Endothelial cell of umbilical vein (primary cell): ENCODE results near the gene CAPN8. TPM values are rescaled to one million over a fixed set of nuclear protein-coding genes. Genes with fewer than 3 reads are reported as not detected.

Experiments
- BruUV-seq: library from RNA; stranded (reverse); fragments of 400-500 nt; replicated peaks from 2 replicates; lab custom pipeline; 2021; lab: Mats Ljungman, UMichigan
- CTCF ChIA-PET: fragments of 300-600, 350-600 bp; sonication (Branson Sonifier 250); formaldehyde crosslinking; loops from one replicate; lab custom pipeline; 2021; ENCODE audit warnings: antibody characterized with exemption, inconsistent platforms; lab: Charles Lee
- POLR2A ChIA-PET: fragments of 300-600, 350-600 bp; sonication (Branson Sonifier 250); formaldehyde crosslinking; loops from one replicate; lab custom pipeline; 2021; ENCODE audit warnings: antibody characterized with exemption, inconsistent platforms; lab: Charles Lee
- DNase-seq: peaks from one replicate; pipeline ENCODE4 v3.0.0-alpha.2; 2011; ENCODE audit warnings: low read depth, low spot score
- FAIRE-seq: peaks from 2 replicates; lab custom pipeline; 2011; peaks lifted over from hg19 to GRCh38; lab: Jason Lieb, UNC
- H2AFZ ChIP-seq: 2 replicates; pipeline ENCODE4 v1.6.0; 2012; ENCODE audit warnings: low read depth, low read length, control low read depth, inconsistent platforms
- H3K27ac ChIP-seq: 2 replicates; pipeline ENCODE4 v1.5.1; 2011; ENCODE audit warnings: low read depth, mild to moderate bottlenecking, control low read depth, low read length, moderate library complexity; ENCODE audit not compliant: insufficient read depth
- H3K27me3 ChIP-seq, 2 experiments: 2 replicates each; pipeline versions ENCODE4 v1.6.0 to v1.6.1; 2011; ENCODE audit warnings: low read length in 2 of 2, mixed read lengths in 1 of 2; ENCODE audit not compliant: control insufficient read depth in 2 of 2, insufficient read depth in 2 of 2
- H3K36me3 ChIP-seq, 2 experiments: 2 replicates in 1 of 2; 3 replicates in 1 of 2; pipeline ENCODE4 v1.5.1; 2011; ENCODE audit warnings: low read length in 2 of 2, mild to moderate bottlenecking in 1 of 2, moderate library complexity in 1 of 2; ENCODE audit not compliant: control insufficient read depth in 2 of 2, insufficient read depth in 2 of 2; ENCODE audit errors: extremely low read depth in 1 of 2
- H3K4me1 ChIP-seq: 3 replicates; pipeline ENCODE4 v1.5.1; 2011; ENCODE audit warnings: mild to moderate bottlenecking, low read length; ENCODE audit not compliant: control insufficient read depth, insufficient read depth; ENCODE audit errors: extremely low read depth
- H3K4me2 ChIP-seq: 2 replicates; pipeline ENCODE4 v1.6.1; 2011; ENCODE audit warnings: low read length, control low read depth, mixed read lengths; ENCODE audit not compliant: insufficient read depth
- H3K4me3 ChIP-seq, 3 experiments: fragments of 200-600 bp in 1 of 3; sonication (generic), shearing (Covaris generic) in 1 of 3; replicated peaks in 1 of 3; 2 replicates each; pipeline ENCODE4 v1.5.1; 2011 to 2016; ENCODE audit warnings: control low read depth in 3 of 3, low read length in 3 of 3, mild to moderate bottlenecking in 2 of 3, inconsistent platforms in 1 of 3, low read depth in 1 of 3, moderate library complexity in 1 of 3; ENCODE audit not compliant: insufficient read depth in 1 of 3
- H3K79me2 ChIP-seq: 2 replicates; pipeline ENCODE4 v1.6.0; 2012; ENCODE audit warnings: low read length, inconsistent platforms; ENCODE audit not compliant: control insufficient read depth, insufficient read depth
- H3K9ac ChIP-seq: replicated peaks from 2 replicates; pipeline ENCODE3; 2011; ENCODE audit warnings: low read length, control low read depth; ENCODE audit not compliant: insufficient read depth; ENCODE audit errors: extremely low read depth
- H3K9me1 ChIP-seq: replicated peaks from 3 replicates; pipeline ENCODE4 v1.6.0; 2011; ENCODE audit warnings: mild to moderate bottlenecking, low read length; ENCODE audit not compliant: control insufficient read depth, insufficient read depth; ENCODE audit errors: extremely low read depth
- H3K9me3 ChIP-seq: replicated peaks from 2 replicates; pipeline ENCODE4 v1.5.1; 2012; ENCODE audit warnings: low read length, inconsistent platforms; ENCODE audit not compliant: control insufficient read depth, insufficient read depth
- H4K20me1 ChIP-seq: replicated peaks from 2 replicates; pipeline ENCODE3; 2011; ENCODE audit warnings: mild to moderate bottlenecking, low read length; ENCODE audit not compliant: control insufficient read depth, insufficient read depth; ENCODE audit errors: extremely low read depth
- EZH2 ChIP-seq: IDR thresholded peaks from 2 replicates; pipeline ENCODE4 v1.6.1; 2012; ENCODE audit warnings: borderline replicate concordance, low read depth, mild to moderate bottlenecking, moderate library complexity, low read length, inconsistent platforms; ENCODE audit not compliant: severe bottlenecking
- FOS ChIP-seq: IDR thresholded peaks from 2 replicates; pipeline ENCODE4 v1.6.1; 2011; ENCODE audit warnings: mild to moderate bottlenecking, low read length, moderate library complexity, borderline replicate concordance; ENCODE audit not compliant: insufficient read depth
- GATA2 ChIP-seq: IDR thresholded peaks from 2 replicates; pipeline ENCODE4 v1.7.0; 2011; ENCODE audit warnings: low read depth, mild to moderate bottlenecking, moderate library complexity, mixed read lengths, low read length; ENCODE audit not compliant: insufficient read length, insufficient read depth
- JUN ChIP-seq: IDR thresholded peaks from 2 replicates; pipeline ENCODE4 v1.6.1; 2011; ENCODE audit warnings: borderline replicate concordance, low read depth; ENCODE audit not compliant: insufficient read length, insufficient read depth
- MYC ChIP-seq: IDR thresholded peaks from one replicate; pipeline ENCODE4 v1.6.1; 2011; ENCODE audit warnings: mild to moderate bottlenecking, low read depth, low read length
- POLR2A ChIP-seq: IDR thresholded peaks from 2 replicates; pipeline ENCODE4 v1.6.1; 2012; ENCODE audit warnings: low read depth, mild to moderate bottlenecking, control low read depth, low read length
- POLR2AphosphoS5 ChIP-seq: IDR thresholded peaks from 2 replicates; pipeline ENCODE4 v1.6.1; 2012; ENCODE audit warnings: low read depth, mild to moderate bottlenecking, control low read depth, low read length, moderate library complexity; ENCODE audit not compliant: insufficient read depth
- dilution Hi-C: fragments of 300-500 bp; cut with MboI; formaldehyde crosslinking; loops from one replicate; pipeline ENCODE4 v1.15.0; 2019; ENCODE audit warnings: low sequenced_read_pairs; ENCODE audit not compliant: extremely low pct_ligation_motif_present
- intact Hi-C: fragments of 100-400 bp; cut with micrococcal nuclease; formaldehyde crosslinking; loops from one replicate; pipeline ENCODE4 v1.10.0; 2022
- polyA plus RNA-seq, 4 experiments: library from polyadenylated mRNA; depleted of rRNA in 3 of 4; stranded (reverse) in 3 of 4; unstranded in 1 of 4; fragments of >200 nt; gene quantifications; 2 replicates each; pipeline versions ENCODE4 v1.2.1 to v1.2.3, GENCODE V29; 2011 to 2012; ENCODE audit warnings: missing spikeins in 1 of 4
- total RNA-seq: library from RNA; stranded (reverse); gene quantifications from 2 replicates; pipeline ENCODE4 v1.2.3, GENCODE V29; 2021
- TF ChIP-seq, protein P1 (sequence below), 2 donors: IDR thresholded peaks; 1 replicate in 1 of 2; 2 replicates in 1 of 2; pipeline ENCODE4 v1.5.1; 2011; ENCODE audit warnings: low read length in 2 of 2, mild to moderate bottlenecking in 2 of 2, moderate library complexity in 2 of 2, control low read depth in 1 of 2, inconsistent platforms in 1 of 2, low read depth in 1 of 2; ENCODE audit not compliant: insufficient read depth in 1 of 2; ENCODE audit errors: extremely low read depth in 1 of 2
- TF ChIP-seq, protein P2 (sequence below): IDR thresholded peaks from 2 replicates; pipeline ENCODE4 v1.6.1; 2011; ENCODE audit not compliant: insufficient read depth, insufficient read length

Gene CAPN8
- total and polyA plus RNA-seq, 2 donors (not counting 3 experiments of a cell fraction or from before 2014, with no cell fraction given), result not detected

DNA sequence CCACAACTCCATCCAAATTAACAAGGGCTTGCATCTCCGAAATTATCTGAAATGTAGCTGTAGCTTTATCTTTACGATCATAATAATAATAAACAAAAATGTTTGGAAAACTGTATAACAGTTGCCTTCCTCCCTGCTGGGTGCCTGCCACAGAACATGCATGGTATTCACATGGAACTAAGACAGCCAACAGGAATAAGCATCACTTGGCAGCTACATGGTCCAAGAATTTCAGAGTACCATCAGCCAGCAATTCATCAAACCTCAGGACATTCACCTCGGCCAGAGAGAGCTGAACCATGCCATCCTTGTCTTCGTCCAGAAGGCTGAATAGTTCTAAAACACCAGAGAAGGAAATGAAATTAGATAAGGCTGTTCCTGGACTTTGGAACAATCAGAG, 122.7 kb downstream of the CAPN8 start:
- Histone ChIP-seq H3K27me3 (no peaks in the 10 kb centered on the region), H3K36me3 (no peaks in the 10 kb centered on the region), H3K4me1 (no peaks in the 10 kb centered on the region), H3K4me3 (no peak overlapping the region), H3K27ac (no peak overlapping the region), H3K79me2 (no peaks in the 10 kb centered on the region), H3K4me2 (no peak overlapping the region), H2AFZ (no peak overlapping the region), H4K20me1 (no peaks in the 10 kb centered on the region), H3K9me1 (no peaks in the 10 kb centered on the region), H3K9me3 (no peaks in the 10 kb centered on the region), H3K9ac (no peak overlapping the region)
- FAIRE-seq, result no peak
- intact Hi-C loops, result no loop called here
- TF ChIP-seq, protein P1, sequence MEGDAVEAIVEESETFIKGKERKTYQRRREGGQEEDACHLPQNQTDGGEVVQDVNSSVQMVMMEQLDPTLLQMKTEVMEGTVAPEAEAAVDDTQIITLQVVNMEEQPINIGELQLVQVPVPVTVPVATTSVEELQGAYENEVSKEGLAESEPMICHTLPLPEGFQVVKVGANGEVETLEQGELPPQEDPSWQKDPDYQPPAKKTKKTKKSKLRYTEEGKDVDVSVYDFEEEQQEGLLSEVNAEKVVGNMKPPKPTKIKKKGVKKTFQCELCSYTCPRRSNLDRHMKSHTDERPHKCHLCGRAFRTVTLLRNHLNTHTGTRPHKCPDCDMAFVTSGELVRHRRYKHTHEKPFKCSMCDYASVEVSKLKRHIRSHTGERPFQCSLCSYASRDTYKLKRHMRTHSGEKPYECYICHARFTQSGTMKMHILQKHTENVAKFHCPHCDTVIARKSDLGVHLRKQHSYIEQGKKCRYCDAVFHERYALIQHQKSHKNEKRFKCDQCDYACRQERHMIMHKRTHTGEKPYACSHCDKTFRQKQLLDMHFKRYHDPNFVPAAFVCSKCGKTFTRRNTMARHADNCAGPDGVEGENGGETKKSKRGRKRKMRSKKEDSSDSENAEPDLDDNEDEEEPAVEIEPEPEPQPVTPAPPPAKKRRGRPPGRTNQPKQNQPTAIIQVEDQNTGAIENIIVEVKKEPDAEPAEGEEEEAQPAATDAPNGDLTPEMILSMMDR (IDR thresholded peaks at IDR 0.05; ENCODE audit: extremely low read depth in 1 of 2, insufficient read depth in 1 of 2, low read depth in 1 of 2, low read length in 2 of 2), result no peak
- no peak for TF ChIP-seq POLR2A
- no peak for TF ChIP-seq POLR2AphosphoS5
- TF ChIP-seq, protein P2, sequence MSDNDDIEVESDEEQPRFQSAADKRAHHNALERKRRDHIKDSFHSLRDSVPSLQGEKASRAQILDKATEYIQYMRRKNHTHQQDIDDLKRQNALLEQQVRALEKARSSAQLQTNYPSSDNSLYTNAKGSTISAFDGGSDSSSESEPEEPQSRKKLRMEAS, result no peak
- TF ChIP-seq MYC, result no peak
- no peak for TF ChIP-seq GATA2
- TF ChIP-seq JUN, result no peak
- TF ChIP-seq FOS, result no peak
- TF ChIP-seq EZH2, result no peak
- no peak for DNase-seq
- dilution Hi-C loops, result no loop called here
- CTCF ChIA-PET, result interaction anchor here (4.2 kb wide), 1 partner anchor 14 kb away, joined by 13 read pairs; no protein-coding TSS in a partner anchor
- BruUV-seq, result no TSS peak
- POLR2A ChIA-PET, result no interaction called here
